Neural cell (in vitro differentiated cells): ENCODE results near the gene ADH4. TPM values are rescaled to one million over a fixed set of nuclear protein-coding genes. Genes with fewer than 3 reads are reported as not detected.

Experiments
- H2AFZ ChIP-seq: fragments of 200-600, 300-800 bp; sonication (generic), shearing (Covaris generic); 2 replicates; pipeline ENCODE4 v1.6.0; 2014; ENCODE audit warnings: low read depth, mild to moderate bottlenecking, antibody characterized with exemption, low read length, moderate library complexity
- H3F3A ChIP-seq: fragments of 200-600 bp; shearing (Covaris generic); 2 replicates; pipeline ENCODE4 v1.6.1; 2016; ENCODE audit warnings: mild to moderate bottlenecking, moderate library complexity, mixed read lengths, antibody characterized with exemption, low read length; ENCODE audit not compliant: insufficient read depth, poor library complexity, severe bottlenecking
- H3K27ac ChIP-seq: fragments of 200-600, 300-800 bp; sonication (generic), shearing (Covaris generic); 2 replicates; pipeline ENCODE4 v1.5.1; 2014; ENCODE audit warnings: mild to moderate bottlenecking, low read length, moderate library complexity
- H3K27me3 ChIP-seq: fragments of 300-800, 200-600 bp; sonication (generic), shearing (Covaris generic); 2 replicates; pipeline ENCODE4 v1.6.0; 2014; ENCODE audit warnings: mild to moderate bottlenecking, low read depth, low read length, moderate library complexity; ENCODE audit not compliant: insufficient read depth
- H3K36me3 ChIP-seq: fragments of 300-800, 200-600 bp; sonication (generic), shearing (Covaris generic); 2 replicates; pipeline ENCODE4 v1.5.1; 2014; ENCODE audit warnings: mild to moderate bottlenecking, antibody characterized with exemption, low read length, moderate library complexity; ENCODE audit not compliant: insufficient read depth
- H3K4me2 ChIP-seq: fragments of 300-800, 200-600 bp; sonication (generic), shearing (Covaris generic); 2 replicates; pipeline ENCODE4 v1.6.0; 2014; ENCODE audit warnings: mild to moderate bottlenecking, low read length
- H3K4me3 ChIP-seq: fragments of 300-800, 200-600 bp; sonication (generic), shearing (Covaris generic); 2 replicates; pipeline ENCODE4 v1.5.1; 2014; ENCODE audit warnings: mild to moderate bottlenecking, low read length, moderate library complexity
- H3K79me2 ChIP-seq: fragments of 200-600 bp; shearing (Covaris generic); replicated peaks from 2 replicates; pipeline ENCODE4 v1.6.0; 2014; ENCODE audit warnings: mild to moderate bottlenecking, low read length, moderate library complexity; ENCODE audit not compliant: insufficient read depth
- H3K9ac ChIP-seq: fragments of 300-800, 200-600 bp; sonication (generic), shearing (Covaris generic); 2 replicates; pipeline ENCODE4 v1.6.1; 2016; ENCODE audit warnings: mild to moderate bottlenecking, low read length, mixed read lengths
- H3K9me2 ChIP-seq: fragments of 200-600 bp; shearing (Covaris generic); 2 replicates; pipeline ENCODE4 v1.6.1; 2016; ENCODE audit warnings: mild to moderate bottlenecking, low read length, mixed read lengths; ENCODE audit not compliant: insufficient read depth
- H3K9me3 ChIP-seq: fragments of 200-600, 300-800 bp; sonication (generic), shearing (Covaris generic); 2 replicates; pipeline ENCODE4 v1.6.1; 2016; ENCODE audit warnings: mild to moderate bottlenecking, mixed run types, low read length, moderate library complexity, mixed read lengths
- H4K20me1 ChIP-seq: fragments of 200-600 bp; shearing (Covaris generic); 2 replicates; pipeline ENCODE4 v1.6.1; 2016; ENCODE audit warnings: mild to moderate bottlenecking, mixed run types; ENCODE audit not compliant: insufficient read depth
- EP300 ChIP-seq: fragments of 450-650 bp; conservative IDR thresholded peaks from 2 replicates; pipeline ENCODE4 v1.6.1; 2014; ENCODE audit warnings: antibody characterized with exemption, mild to moderate bottlenecking, moderate library complexity; ENCODE audit not compliant: poor library complexity, severe bottlenecking
- EZH2 ChIP-seq: fragments of 200-600, 300-800 bp; shearing (Covaris generic), sonication (generic); IDR thresholded peaks from 2 replicates; pipeline ENCODE4 v1.6.1; 2014; ENCODE audit warnings: antibody characterized with exemption, low read length, borderline replicate concordance, mild to moderate bottlenecking; ENCODE audit not compliant: insufficient read depth, poor library complexity, severe bottlenecking
- MXI1 ChIP-seq: fragments of 450-650 bp; conservative IDR thresholded peaks from 2 replicates; pipeline ENCODE4 v1.6.1; 2014; ENCODE audit warnings: antibody characterized with exemption, mild to moderate bottlenecking; ENCODE audit not compliant: poor library complexity, severe bottlenecking
- POLR2AphosphoS5 ChIP-seq: IDR thresholded peaks from 2 replicates; pipeline ENCODE4 v1.6.1; 2012
- RAD21 ChIP-seq: fragments of 450-650 bp; conservative IDR thresholded peaks from 2 replicates; pipeline ENCODE4 v1.6.1; 2014; ENCODE audit warnings: antibody characterized with exemption, mild to moderate bottlenecking, moderate library complexity
- REST ChIP-seq: IDR thresholded peaks from 2 replicates; pipeline ENCODE4 v1.6.1; 2012; ENCODE audit warnings: borderline replicate concordance
- SMC3 ChIP-seq: fragments of 450-650 bp; conservative IDR thresholded peaks from 2 replicates; pipeline ENCODE4 v1.6.1; 2014; ENCODE audit warnings: antibody characterized with exemption, mild to moderate bottlenecking, moderate library complexity; ENCODE audit not compliant: poor library complexity
- TAF1 ChIP-seq: IDR thresholded peaks from 2 replicates; pipeline ENCODE4 v1.6.1; 2012; ENCODE audit warnings: low read depth
- polyA plus RNA-seq: library from polyadenylated mRNA; depleted of rRNA; stranded (reverse); fragments of >200 nt; gene quantifications from 2 replicates; pipeline ENCODE4 v1.2.3, GENCODE V29; 2014
- TF ChIP-seq, protein P1 (sequence below): fragments of 450-650 bp; IDR thresholded peaks from 2 replicates; pipeline ENCODE4 v1.5.1; 2014; ENCODE audit warnings: antibody characterized with exemption, mild to moderate bottlenecking, moderate library complexity; ENCODE audit not compliant: poor library complexity, severe bottlenecking

The ADH4 gene
- polyA plus RNA-seq, 1 donor from 2014 or later, result not detected

GRCh38 chr4:99186029-99186428, 41.9 kb upstream of the ADH4 start:
- Histone ChIP-seq H3K36me3 (no peaks in the 10 kb centered on the region), H3K79me2 (no peaks in the 10 kb centered on the region), H3F3A (no peaks in the 10 kb centered on the region), H3K9me2 (no peaks in the 10 kb centered on the region), H2AFZ (no peak overlapping the region), H3K9ac (no peak overlapping the region), H3K27ac (no peak overlapping the region), H4K20me1 (no peaks in the 10 kb centered on the region), H3K9me3 (no peaks in the 10 kb centered on the region), H3K4me2 (no peak overlapping the region), H3K27me3 (no peaks in the 10 kb centered on the region), H3K4me3 (no peak overlapping the region)
- TF ChIP-seq EZH2 (no peak), MXI1 (no peak), SMC3 (no peak), POLR2AphosphoS5 (no peak), EP300 (no peak), TAF1 (no peak), RAD21 (no peak)

- Histone ChIP-seq H3K27ac (no peak overlapping the region), H2AFZ (no peak overlapping the region), H3K36me3 (no peaks in the 10 kb centered on the region), H3K79me2 (no peaks in the 10 kb centered on the region), H3K9me3 (no peaks in the 10 kb centered on the region), H4K20me1 (no peaks in the 10 kb centered on the region), H3K9ac (no peak overlapping the region), H3K27me3 (no peaks in the 10 kb centered on the region), H3K9me2 (no peaks in the 10 kb centered on the region), H3K4me3 (no peak overlapping the region), H3F3A (no peaks in the 10 kb centered on the region), H3K4me2 (no peak overlapping the region)
- TF ChIP-seq MXI1, result no peak
- no peak for TF ChIP-seq TAF1
- TF ChIP-seq EP300, result no peak
- no peak for TF ChIP-seq POLR2AphosphoS5
- no peak for TF ChIP-seq EZH2
- TF ChIP-seq SMC3, result no peak
- TF ChIP-seq RAD21, result no peak
- no peak for TF ChIP-seq REST
- TF ChIP-seq, protein P1, sequence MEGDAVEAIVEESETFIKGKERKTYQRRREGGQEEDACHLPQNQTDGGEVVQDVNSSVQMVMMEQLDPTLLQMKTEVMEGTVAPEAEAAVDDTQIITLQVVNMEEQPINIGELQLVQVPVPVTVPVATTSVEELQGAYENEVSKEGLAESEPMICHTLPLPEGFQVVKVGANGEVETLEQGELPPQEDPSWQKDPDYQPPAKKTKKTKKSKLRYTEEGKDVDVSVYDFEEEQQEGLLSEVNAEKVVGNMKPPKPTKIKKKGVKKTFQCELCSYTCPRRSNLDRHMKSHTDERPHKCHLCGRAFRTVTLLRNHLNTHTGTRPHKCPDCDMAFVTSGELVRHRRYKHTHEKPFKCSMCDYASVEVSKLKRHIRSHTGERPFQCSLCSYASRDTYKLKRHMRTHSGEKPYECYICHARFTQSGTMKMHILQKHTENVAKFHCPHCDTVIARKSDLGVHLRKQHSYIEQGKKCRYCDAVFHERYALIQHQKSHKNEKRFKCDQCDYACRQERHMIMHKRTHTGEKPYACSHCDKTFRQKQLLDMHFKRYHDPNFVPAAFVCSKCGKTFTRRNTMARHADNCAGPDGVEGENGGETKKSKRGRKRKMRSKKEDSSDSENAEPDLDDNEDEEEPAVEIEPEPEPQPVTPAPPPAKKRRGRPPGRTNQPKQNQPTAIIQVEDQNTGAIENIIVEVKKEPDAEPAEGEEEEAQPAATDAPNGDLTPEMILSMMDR, result no peak
Observed at GRCh38 chr4:99185581-99185980, 41.5 kb upstream of the ADH4 start.
